IMR-90 (cell line): ENCODE measurements around the gene TEX44.

Source experiments
- CTCF ChIP-seq: conservative IDR thresholded peaks from 2 replicates; pipeline ENCODE4 v1.5.1; 2012; ENCODE audit warnings: mild to moderate bottlenecking, low read depth, low read length, improper control_type of control experiment
- ELK1 ChIP-seq: fragments of 150-350 bp; IDR thresholded peaks from 2 replicates; pipeline ENCODE4 v1.6.1; 2016; ENCODE audit warnings: low read depth, mild to moderate bottlenecking, low read length, moderate library complexity, borderline replicate concordance
- POLR2A ChIP-seq: IDR thresholded peaks from 2 replicates; pipeline ENCODE4 v1.6.1; 2012; ENCODE audit warnings: mild to moderate bottlenecking, low read depth, low read length

GRCh38 chr2:231557571-231558217 lies 35.0 kb upstream of the TEX44 start:
- TF ChIP-seq CTCF = peak; percentile 82
- no peak for TF ChIP-seq POLR2A
- TF ChIP-seq ELK1 = no peak
